WTC11 (cell line): ENCODE results near the gene EEIG2.

Source experiments
- CTCF ChIP-seq: fragments of 200-600 bp; IDR thresholded peaks from 2 replicates; pipeline ENCODE4 v1.8.0; 2022; ENCODE audit warnings: antibody characterized with exemption
- EMX1 ChIP-seq: fragments of 250-450 bp; sonication (Bioruptor Pico); IDR thresholded peaks from 2 replicates; pipeline ENCODE4 v1.8.0; 2021; ENCODE audit warnings: mild to moderate bottlenecking
- GRHL2 ChIP-seq: fragments of 250-450 bp; sonication (Bioruptor Pico); IDR thresholded peaks from 2 replicates; pipeline ENCODE4 v1.8.0; 2022; ENCODE audit warnings: mild to moderate bottlenecking, moderate library complexity; ENCODE audit not compliant: insufficient replicate concordance, severe bottlenecking
- USF2 ChIP-seq: sonication (generic); formaldehyde crosslinking; IDR thresholded peaks from 2 replicates; pipeline ENCODE4 v1.8.1; 2023; ENCODE audit warnings: mild to moderate bottlenecking, missing genetic modification reagents, moderate library complexity
- TF ChIP-seq, protein P1 (sequence below): sonication (generic); formaldehyde crosslinking; IDR thresholded peaks from 2 replicates; pipeline ENCODE4 v1.8.0; 2022; ENCODE audit warnings: mild to moderate bottlenecking, missing genetic modification reagents
- TF ChIP-seq, protein P2 (sequence below): sonication (generic); formaldehyde crosslinking; IDR thresholded peaks from 2 replicates; pipeline ENCODE4 v1.8.1; 2022; ENCODE audit warnings: mild to moderate bottlenecking, moderate library complexity, missing genetic modification reagents
- TF ChIP-seq, protein P3 (sequence below): sonication (generic); formaldehyde crosslinking; IDR thresholded peaks from 2 replicates; pipeline ENCODE4 v1.8.0; 2023; ENCODE audit warnings: mild to moderate bottlenecking, missing genetic modification reagents

GRCh38 chr1:108537976-108538375 lies 21.9 kb upstream of the EEIG2 start:
- TF ChIP-seq, protein P1, sequence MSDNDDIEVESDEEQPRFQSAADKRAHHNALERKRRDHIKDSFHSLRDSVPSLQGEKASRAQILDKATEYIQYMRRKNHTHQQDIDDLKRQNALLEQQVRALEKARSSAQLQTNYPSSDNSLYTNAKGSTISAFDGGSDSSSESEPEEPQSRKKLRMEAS (CRISPR knock-in tag), result no peak
- TF ChIP-seq, protein P2, sequence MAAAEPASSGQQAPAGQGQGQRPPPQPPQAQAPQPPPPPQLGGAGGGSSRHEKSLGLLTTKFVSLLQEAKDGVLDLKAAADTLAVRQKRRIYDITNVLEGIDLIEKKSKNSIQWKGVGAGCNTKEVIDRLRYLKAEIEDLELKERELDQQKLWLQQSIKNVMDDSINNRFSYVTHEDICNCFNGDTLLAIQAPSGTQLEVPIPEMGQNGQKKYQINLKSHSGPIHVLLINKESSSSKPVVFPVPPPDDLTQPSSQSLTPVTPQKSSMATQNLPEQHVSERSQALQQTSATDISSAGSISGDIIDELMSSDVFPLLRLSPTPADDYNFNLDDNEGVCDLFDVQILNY, result no peak
- TF ChIP-seq, protein P3, sequence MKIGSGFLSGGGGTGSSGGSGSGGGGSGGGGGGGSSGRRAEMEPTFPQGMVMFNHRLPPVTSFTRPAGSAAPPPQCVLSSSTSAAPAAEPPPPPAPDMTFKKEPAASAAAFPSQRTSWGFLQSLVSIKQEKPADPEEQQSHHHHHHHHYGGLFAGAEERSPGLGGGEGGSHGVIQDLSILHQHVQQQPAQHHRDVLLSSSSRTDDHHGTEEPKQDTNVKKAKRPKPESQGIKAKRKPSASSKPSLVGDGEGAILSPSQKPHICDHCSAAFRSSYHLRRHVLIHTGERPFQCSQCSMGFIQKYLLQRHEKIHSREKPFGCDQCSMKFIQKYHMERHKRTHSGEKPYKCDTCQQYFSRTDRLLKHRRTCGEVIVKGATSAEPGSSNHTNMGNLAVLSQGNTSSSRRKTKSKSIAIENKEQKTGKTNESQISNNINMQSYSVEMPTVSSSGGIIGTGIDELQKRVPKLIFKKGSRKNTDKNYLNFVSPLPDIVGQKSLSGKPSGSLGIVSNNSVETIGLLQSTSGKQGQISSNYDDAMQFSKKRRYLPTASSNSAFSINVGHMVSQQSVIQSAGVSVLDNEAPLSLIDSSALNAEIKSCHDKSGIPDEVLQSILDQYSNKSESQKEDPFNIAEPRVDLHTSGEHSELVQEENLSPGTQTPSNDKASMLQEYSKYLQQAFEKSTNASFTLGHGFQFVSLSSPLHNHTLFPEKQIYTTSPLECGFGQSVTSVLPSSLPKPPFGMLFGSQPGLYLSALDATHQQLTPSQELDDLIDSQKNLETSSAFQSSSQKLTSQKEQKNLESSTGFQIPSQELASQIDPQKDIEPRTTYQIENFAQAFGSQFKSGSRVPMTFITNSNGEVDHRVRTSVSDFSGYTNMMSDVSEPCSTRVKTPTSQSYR, result no peak
- TF ChIP-seq CTCF (no peak), USF2 (no peak), GRHL2 (CRISPR knock-in tag) (no peak), EMX1 (no peak)
